GM12872 (cell line): ENCODE data around the gene SUV39H1.

Experiments
- CTCF ChIP-seq: IDR thresholded peaks from 3 replicates; pipeline ENCODE4 v1.5.1; 2011; ENCODE audit warnings: low read depth, mild to moderate bottlenecking, low read length, moderate library complexity; ENCODE audit not compliant: insufficient read depth

Gene SUV39H1

DNA sequence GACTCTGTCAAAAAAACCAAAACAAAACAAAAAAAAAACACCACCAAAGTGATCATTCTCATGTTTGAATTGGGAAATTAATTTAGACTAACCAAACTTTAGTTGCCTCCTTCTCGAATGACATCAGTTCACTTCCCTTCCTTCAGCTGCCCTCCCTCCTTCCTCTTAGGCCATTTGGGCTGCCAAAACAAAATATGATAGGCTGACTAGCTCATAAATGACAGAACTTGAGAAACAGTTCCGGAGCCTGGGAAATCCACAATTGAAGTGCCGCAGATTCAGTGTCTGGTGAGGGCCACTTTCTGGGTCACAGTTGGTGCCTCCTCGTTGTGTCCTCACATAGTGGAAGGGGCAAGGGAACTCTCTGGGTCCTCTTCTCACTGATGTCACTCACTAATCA, 29.0 kb upstream of the SUV39H1 start:
- no peak for TF ChIP-seq CTCF

DNA sequence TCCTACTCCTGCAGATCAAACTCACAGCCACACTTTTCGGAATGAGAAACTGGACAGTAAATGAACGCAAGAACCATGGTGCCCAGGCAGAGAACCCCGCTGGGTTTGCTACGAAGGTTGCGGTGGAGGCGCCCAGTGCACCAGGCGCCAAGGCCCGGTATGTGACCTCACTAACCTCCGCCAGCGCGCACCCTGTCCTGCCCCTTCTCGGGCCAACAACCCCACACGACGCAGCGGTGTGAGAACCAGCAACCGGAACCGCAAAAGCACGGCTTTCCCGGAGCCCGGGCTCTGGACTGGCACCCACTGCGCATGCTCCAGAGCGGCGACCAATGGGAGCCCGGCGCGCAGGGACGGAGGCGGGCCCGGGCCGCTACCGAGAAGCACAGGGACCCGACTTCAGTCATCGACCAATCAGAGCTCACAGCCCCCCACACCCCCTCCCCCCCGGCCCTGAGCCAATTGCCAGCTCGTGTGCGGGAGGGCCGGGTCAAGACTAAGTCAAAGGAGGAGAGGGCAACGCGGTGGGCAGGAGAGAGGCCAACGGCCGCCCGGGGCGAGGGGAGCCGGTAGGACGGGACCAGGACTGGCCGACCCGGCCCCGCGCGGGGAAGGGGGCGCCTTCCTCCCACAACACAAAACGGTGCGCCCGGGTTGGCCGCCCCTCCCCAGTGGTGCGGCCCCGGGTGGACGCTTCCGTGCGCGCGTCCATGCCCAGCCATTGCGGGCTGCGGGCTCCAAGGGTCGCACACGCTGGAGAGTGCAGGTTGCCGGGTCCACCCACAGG, 20.2 kb upstream of the SUV39H1 start:
- no peak for TF ChIP-seq CTCF

- TF ChIP-seq CTCF, result no peak
Observed at GRCh38 chrX:48676893-48677270, 19.7 kb upstream of the SUV39H1 start.

DNA sequence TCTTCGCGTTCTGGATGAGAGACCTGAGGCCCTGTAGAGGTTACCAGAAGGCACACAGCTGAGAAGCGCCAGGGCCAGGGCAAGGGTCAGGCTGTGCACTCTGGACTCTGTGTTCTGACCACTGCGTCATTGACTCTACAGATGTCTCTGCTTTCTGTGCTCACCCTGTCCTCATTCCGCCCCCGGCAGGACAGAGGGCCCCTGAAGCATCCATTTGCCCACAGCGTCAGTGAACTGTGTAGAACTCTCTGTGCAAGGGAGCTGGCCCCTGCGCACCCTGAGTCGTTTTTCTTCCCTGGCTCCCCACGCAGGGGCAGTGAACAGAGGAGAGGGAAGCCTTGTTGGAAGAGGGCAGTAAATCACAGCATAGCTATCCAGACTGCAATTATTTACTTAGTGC, 19.0 kb upstream of the SUV39H1 start:
- no peak for TF ChIP-seq CTCF

- no peak for TF ChIP-seq CTCF
Observed at GRCh38 chrX:48681539-48682183, 14.9 kb upstream of the SUV39H1 start.

GRCh38 chrX:48683411-48683982, 13.0 kb upstream of the SUV39H1 start, which contains the start of gene WAS:
Gene WAS, plus strand, starts transcription at chrX:48683799. Its CDS starts 55 bp downstream, at chrX:48683854.
- no peak for TF ChIP-seq CTCF

DNA sequence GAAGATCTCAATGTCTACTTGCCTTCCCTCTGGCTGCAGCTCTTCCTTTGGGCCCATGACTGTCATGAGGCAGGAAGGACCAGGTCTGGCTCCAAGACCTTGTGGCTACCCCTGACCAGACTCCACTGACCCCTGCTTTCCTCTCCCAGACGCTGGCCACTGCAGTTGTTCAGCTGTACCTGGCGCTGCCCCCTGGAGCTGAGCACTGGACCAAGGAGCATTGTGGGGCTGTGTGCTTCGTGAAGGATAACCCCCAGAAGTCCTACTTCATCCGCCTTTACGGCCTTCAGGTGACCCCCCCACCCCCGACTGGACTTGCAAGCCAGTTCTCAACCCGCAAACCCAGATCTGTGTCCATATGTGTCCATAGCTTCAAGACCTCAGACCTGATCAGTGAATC, 12.4 kb upstream of the SUV39H1 start:
- no peak for TF ChIP-seq CTCF
